Activated naive CD8-positive, alpha-beta T cell treated with anti-CD3 and anti-CD28 coated beads, Interleukin-2, amount 50 U/mL, for 16 hours (primary cell): ENCODE data around the gene NT5DC1.
"Not testable (repeated sequence)": the region's sequence is repeated elsewhere in the genome, so short reads cannot be mapped to it uniquely, and the experiment has no call there.

Experiments
- DNase-seq: peaks from one replicate; pipeline ENCODE4 v3.0.0-alpha.2; 2020; ENCODE audit warnings: low read depth, low spot score

Gene NT5DC1

DNA sequence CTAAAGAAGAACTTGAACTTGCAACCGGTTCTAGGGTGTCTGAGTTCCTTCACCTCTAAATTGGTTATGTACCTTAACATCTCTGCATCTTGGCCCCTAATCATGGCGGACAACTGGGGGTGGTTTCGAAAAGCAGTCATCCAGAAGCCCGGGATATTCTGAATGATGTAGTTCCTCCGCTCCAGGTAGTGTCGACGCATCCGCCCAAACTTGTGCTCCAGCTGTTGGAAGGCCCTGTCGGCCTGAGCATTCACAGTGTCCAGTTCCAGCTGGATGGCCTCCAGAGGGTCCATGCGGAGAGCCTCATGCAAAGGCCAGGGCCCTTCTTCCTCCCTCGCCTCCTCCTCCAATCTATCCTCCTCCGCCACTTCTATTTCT lies 178.2 kb downstream of the NT5DC1 start:
- DNase-seq = no peak

DNA sequence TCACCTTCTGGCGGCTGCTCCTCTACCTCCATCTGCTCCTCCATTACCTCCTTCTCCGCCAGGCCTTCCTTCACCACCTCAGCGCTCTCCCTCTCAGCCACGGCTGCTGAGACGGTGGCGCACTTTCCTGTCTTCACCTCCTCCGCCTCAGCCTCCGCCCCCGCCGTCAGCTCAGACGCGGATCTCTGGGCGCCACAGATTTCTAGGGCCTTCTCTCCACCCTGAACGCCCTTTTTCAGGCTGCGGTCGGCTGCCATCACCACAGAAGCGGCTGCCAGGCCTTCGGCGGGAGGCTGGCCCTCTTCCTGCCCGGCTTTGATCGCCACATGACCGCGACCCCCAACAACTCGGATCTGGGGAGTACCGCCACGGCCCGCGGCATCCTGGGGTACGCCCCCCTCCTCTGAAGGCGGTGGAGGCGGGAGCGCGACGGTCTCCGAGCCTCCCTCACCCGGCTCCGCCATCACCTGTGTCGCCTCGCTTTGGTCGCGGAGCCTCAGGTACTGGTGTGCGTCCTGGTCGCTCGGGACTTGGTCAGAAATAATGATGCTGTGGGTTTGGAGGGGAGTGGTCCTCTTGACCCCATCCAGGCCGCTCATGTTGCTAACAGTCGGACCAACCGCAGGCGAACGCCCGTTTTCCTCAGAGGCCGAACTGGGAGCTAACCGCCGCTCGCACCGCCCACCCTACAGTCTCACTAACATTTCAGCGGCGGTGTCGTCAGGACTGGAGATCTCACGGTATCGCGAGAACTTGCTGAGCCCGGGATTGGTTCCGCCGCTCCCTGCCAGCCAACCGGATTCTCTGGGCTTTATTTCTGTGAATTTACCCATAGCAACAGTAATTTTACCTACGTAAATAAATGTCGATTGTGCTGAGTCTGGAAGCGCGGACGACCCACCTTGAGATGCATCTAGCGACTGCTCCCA lies 178.8 kb downstream of the NT5DC1 start, which contains the start of gene TSPYL1:
TSPYL1 (minus strand) TSS at position 699 of the 929 bp plus-strand sequence; CDS start at position 599, 100 bp downstream.
- DNase-seq = peak; percentile 83

DNA sequence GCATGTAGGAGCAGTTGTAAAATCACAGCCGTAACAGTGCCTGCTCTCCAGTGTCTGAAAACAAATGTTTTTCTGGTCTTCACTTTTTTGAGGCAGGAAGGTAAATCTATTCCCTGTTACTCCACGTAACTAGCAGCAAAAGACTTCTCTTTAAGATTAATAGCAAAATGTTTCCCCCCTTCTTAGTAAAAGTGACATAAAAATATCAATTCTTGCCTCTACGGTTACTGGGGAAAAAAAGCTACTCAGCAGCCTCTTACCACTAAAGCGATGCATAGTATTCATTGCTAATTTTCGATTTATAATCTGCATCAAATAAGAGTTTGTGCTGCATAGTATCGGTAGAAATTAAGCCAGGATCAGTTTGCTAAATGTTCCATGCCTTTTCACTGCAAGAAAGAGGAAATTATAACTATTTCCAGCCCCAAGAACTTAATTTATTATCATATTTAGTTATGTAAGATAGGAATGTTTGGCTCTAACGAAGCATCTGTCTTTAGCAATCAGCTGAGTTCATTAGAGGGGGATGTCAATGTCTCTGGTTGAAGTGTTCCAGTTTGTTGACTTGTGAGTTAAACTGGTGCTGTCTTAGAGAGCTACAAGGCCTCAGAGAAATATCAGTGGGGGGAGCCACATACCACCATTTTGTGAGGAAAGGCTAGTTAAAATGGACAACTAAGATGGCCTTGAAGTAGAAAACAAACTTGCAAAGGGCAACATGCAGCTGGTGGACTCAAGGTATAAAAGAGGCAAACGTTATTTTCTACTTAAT lies 179.7 kb downstream of the NT5DC1 start:
- DNase-seq = no peak

DNA sequence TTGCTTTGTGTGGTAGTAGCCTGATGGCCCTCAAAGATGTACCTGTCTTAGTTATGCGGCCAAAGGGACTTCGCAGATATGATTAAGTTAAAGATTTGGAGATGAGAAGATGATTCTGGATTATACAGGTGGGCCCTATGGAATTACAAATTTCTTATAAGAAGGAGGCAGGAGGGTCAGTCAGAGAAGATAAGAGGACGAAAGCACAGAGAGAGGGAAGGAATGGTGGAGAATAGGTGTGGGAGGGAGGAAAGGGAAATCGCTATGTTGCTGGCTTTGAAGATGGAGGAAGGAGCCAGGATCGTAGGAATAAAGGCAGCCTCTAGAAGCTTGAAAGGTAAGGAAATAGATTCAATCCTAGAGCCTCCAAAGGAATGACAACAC lies 180.3 kb downstream of the NT5DC1 start:
- DNase-seq = no peak

DNA sequence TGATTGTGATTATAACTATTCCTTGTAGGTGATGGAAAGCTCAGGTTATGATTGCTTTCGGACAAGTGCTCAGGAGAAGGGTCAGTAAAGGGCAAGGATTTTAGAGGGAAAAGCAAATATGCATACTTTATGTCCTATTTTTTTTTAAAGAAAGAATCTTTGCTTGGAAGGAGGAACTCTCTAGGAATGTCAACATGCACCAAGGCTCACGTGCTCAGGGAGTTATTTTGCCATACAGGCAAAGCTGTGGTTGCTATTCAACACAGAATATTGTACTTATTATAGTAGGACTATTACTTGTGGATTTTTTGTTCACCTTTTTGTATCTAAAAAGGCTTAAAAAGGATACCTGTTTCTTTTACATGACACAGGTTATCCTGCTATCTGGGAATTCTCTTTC lies 182.0 kb downstream of the NT5DC1 start:
- DNase-seq = no peak

DNA sequence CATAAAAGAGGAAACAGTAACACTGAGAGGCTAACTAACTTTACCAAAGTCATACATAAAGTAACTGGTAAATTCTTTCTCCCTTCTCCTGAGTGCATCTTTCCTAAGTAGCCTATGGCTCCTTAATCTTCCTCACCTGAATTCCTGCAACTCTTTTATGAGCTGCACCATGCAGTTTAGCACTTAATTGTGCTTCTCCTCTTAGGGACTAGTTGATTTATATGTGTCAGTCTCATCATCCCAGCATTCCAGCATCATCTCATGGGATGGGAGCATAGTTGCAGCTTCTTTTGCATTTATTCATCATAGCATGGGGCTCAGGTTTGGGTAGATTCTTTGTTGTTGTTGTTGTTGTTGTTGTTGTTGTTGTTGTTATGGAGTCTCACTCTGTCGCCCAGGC lies 182.5 kb downstream of the NT5DC1 start:
- no peak for DNase-seq

DNA sequence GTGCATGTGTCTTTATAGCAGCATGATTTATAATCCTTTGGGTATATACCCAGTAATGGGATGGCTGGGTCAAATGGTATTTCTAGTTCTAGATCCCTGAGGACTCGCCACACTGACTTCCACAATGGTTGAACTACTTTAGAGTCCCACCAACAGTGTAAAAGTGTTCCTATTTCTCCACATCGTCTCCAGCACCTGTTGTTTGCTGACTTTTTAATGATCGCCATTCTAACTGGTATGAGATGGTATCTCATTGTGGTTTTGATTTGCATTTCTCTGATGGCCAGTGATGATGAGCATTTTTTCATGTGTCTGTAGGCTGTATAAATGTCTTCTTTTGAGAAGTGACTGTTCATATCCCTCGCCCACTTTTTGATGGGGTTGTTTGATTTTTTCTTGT lies 184.3 kb downstream of the NT5DC1 start:
- DNase-seq = not testable (repeated sequence)

DNA sequence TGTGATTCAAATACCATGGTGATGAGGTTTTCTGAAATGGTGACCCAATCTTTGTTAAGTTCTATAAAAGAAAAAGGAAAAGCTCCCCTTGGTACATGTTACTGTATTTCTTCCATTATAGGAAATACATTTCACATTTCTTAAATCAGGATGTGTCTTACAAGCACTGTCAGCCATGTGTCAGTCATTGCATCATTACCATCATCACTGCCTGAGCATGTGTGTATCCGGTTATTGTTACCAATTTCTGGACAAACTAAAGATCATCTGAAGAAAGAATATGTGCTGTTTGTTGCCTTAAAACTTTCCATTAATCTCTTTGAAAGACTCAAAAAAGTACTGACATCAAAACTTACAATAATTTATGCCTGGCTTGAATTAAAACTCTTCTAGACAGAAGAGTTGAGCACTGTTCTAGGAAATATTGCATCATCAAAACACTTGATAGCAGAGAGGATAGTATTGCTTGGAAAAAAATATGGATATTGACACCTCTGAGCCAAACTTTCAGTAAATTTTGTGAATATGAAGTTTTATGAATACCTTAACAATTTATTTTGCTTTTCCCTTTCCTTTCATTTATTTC lies 186.2 kb downstream of the NT5DC1 start:
- no peak for DNase-seq

DNA sequence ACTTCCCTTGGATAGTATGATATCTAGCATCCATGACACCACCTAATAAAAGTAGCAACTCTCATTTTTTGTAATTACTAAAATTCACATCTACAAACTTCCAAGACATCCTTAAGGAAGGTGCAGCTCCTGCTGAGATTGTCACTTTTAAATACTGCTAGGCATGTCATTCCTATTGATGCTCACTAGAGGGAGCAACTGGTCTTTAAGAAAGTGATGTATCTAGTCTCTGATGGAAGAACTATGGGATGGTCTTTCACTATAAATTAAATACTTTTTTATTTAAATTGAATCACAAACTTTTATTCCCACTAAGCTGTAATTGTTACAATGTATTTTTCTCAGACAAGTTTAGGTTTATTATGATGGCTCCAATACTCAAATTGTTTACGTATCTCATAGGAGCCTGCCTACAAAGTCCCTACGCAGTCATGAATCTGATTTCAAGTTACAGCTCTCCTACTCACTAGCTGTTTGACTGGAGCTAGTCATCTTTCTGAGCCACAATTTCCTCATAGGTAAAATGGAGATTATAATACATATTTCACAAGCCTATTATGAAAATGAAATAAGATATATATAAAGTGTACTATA lies 187.1 kb downstream of the NT5DC1 start:
- DNase-seq = no peak

DNA sequence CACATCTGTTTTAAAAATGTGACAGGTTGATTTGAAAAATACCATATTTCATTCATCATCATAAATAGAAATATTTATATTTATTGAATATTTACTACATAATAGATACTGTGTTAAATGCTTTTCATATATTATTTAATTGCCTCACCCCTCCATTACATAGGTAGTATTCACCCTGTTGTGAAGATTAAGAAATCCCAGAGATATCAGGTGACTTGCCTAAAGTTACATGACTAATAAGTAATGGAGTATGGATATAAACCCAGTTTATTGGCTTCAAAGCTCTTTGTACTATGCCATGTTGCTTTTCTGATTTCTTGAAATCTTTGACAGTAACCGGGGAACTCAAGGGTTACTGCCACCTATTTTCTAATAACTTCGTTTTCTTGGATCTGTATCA lies 189.2 kb downstream of the NT5DC1 start:
- DNase-seq = no peak

DNA sequence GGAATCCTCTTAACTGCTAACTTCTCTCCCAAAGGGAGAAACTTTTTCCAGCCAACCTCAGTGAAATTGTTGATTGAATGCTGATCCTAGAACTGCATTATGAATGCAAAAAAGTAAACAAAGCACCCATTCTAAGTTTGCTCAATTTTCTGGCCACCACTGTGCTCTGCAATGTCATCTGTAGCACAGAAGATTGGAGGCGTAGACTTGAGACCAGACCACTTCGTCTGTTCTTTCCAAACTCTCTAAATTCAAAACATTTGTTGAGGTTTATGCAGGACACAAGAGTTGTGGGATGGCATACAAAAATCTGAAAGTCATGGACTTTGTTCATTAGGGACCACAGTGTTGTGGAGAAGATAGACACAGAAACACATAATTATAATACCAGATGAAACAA lies 190.1 kb downstream of the NT5DC1 start:
- DNase-seq = no peak

DNA sequence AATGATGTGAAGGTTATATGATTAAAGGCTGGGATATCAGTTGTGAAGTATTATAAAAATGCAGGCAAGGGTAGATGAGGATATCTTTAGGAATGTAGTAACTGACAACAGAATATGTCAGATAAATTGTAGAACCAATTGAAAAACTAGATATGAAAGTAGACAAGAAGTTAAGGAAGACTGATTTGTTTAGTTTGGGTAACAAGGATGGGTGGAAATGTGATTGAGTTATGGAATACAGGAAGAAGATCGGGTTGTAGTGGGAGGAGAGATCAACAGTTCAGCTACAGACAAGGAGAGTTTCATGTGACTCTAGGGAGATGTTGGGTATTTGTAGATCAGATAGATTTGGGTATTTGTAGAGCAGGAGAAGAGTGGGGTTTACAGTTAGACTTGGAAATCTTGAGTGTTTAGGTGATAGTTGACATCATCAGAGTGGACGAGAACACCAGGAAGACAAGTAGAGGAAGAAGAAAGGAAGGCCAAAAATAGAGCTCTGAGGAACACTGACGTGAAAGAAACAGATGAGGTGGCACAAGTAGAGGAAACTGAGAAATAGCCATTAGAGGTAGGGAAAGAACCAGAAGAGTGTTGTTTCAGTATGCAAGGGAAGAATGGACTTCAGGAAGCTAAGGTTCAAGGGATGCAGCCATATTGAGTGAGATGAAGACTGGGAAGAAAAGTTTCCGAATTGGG lies 191.2 kb downstream of the NT5DC1 start:
- DNase-seq = no peak

DNA sequence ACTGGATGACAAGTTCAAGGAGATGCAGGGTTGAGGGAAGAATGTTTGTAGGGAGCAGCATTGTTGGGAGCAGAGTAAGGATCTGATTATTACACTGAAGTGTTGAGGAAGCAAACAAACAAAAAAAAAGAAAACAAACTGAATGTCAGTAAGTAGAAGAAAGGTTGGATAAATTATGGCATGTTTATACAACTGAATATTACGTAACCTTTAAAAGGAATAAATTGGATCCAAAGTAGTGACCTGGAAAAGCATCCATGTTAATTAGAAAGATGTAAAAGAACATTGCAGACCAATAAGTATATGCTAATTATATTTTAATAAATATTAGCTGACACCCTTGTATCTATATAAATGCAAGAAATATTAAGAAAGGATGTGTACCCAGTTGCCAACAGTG lies 191.9 kb downstream of the NT5DC1 start:
- no peak for DNase-seq

DNA sequence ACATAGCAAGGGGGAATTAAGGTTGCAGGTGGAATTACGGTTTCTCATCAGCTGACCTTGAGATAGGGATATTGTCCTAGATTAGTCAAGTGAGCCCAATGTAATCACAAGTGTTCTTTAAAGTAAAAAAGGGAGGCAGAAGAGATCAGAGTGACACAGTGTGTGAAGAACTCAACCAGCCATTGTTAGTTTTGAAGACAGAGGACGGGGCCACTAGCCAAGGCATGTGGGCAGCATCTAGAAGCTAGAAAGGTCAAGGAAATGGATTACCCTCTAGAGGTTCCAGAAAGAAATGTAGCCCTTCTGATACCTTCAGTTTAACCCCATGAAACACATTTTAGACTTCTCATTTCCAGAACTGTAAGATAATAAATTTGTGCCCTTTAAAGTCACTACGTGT lies 197.6 kb downstream of the NT5DC1 start:
- DNase-seq = no peak

DNA sequence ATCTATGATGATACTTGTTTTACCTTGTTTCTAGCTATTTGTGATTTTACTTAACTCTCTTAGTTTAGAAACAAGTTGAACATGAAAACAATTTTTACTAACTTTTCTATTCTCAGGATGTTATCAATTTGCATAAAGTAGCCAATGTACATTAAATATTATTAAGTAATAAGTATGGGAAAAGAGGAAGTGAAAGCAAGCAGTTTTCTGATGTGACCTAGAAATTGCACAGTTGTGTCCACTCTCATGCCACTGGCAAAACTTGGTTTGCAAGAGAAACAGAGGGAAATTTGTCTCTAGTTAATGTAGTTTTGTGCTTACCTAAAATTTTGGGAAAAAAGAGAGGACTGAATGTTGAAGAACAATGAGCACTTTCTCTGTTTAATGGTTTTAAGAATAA lies 198.3 kb downstream of the NT5DC1 start:
- no peak for DNase-seq
